HG03095 (cell line): Measurements from ENCODE around the gene C2CD2L.
"Not testable (repeated sequence)": the region's sequence is repeated elsewhere in the genome, so short reads cannot be mapped to it uniquely, and the experiment has no call there.

Experiments
- ATAC-seq: cut with Tn5 transposase; IDR thresholded peaks from one replicate; pipeline ENCODE4 v1.9.1; 2021; ENCODE audit warnings: moderate library complexity; ENCODE audit not compliant: unreplicated experiment

Gene C2CD2L

DNA sequence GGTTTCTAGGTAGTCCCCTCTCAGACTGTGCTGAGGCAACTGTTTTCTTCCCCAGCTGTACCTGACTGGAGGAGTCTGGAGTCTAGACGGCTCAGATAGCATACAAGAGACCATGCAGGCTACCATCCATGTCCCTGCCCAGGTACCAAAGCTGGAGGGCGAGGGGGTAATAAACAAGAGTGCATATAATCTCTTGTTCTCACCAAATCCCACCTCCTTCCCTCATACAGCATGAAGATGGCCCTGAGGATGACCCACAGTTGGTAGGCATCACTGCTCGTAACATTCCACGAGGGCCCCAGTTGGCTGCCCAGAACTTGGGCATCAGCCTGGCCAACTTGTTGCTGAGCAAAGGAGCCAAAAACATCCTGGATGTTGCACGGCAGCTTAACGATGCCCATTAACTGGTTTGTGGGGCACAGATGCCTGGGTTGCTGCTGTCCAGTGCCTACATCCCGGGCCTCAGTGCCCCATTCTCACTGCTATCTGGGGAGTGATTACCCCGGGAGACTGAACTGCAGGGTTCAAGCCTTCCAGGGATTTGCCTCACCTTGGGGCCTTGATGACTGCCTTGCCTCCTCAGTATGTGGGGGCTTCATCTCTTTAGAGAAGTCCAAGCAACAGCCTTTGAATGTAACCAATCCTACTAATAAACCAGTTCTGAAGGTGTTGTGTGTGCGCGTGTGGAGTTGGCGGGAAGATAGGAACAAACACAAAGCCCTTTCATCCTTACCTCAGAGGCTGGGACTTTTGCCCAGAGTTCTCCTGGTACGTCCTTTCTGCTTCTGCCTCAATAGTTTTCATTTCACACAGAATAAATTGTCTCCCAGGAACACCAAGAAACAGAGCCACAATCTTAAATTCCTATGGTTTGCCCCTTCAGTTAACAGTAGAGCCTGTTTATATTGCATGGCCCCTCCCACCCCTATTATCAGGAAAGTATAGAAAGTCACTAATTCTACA, 14.0 kb upstream of the C2CD2L start:
- no peak for ATAC-seq

DNA sequence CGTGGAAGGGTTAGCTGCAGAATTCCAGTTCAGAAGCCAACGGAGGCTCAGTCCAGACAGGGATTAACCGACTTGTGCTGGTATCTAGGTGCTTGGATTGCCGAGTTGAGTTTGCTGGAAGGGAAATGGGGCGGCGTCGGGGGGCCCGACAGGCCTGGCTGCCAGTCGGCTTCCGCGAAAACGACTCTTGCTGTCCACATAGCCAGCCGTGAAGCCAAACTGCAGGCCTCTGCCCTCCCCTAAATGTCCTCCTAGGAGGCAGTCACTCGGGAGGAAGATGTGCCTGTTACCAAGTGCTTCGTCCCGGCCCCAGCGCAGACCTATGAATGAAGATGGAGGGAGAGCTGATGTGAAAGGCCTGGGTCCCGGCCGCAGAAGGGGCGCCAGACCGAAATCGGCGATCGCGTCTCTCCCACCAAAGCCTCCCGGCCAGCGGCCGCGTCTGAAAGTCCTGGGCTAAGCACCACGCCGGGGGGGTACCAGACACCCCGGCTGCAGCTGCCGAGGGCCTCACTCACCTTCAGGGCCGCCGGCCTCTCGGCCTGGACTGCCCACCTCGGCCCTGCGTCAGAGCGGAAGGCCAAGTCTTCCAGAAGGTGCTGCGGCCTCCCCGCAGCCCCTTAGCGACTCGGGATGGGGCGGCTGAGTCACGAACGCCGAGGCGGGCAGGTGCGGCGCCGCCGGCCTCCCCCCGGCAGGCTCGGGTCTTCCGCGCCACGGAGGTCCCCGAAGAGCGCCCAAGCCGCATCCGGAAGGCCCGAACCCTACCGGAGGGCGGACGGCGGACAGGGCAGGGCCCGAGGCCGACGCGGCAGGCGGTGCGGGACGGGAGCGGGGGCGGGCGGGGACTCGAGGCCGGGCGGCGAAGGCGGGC, 13.0 kb upstream of the C2CD2L start:
- ATAC-seq, result peak; percentile 8

DNA sequence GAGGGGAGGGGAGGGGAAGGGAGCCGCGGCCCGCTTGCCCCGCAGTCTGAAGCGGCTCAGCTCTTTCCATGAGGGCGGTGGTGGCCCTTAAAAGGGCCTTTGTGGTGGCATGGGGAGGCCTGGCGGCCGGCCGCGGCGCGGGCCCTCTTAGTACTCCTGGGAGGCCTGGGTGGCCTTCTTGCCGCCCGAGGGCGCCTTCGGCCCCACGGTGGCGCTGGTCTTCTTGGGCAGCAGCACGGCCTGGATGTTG, 12.4 kb upstream of the C2CD2L start:
- peak; percentile 32 for ATAC-seq

DNA sequence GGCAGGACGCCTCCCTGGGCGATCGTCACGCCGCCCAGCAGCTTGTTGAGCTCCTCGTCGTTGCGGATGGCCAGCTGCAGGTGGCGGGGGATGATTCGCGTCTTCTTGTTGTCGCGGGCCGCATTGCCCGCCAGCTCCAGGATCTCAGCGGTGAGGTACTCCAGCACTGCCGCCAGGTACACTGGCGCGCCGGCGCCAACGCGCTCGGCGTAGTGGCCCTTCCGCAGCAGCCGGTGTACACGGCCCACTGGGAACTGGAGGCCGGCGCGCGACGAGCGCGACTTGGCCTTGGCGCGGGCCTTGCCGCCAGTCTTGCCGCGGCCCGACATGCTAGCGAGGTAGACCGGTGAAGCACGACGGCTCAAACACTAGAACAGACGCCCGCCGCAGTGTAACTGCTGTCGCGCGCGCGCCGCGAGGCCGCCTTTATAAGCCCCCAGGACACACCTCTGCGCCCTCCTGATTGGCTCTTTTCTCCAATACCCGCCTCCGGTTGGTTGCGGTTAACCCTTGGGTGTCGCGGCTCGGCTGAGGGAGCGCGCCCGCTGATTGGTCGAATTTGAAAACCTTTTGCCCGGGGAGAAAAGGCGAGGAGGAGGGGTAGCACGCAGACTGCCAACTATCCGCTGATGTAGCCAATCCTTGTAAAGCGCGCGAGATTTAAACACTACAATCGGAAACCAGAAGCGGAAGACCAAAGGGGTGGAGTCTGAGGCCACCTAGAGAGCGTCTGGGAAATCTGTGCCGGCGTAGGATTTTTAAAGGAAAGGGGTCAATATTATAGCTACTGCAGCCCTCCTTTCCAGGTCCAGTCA, 11.9 kb upstream of the C2CD2L start:
- peak; percentile 72 for ATAC-seq

DNA sequence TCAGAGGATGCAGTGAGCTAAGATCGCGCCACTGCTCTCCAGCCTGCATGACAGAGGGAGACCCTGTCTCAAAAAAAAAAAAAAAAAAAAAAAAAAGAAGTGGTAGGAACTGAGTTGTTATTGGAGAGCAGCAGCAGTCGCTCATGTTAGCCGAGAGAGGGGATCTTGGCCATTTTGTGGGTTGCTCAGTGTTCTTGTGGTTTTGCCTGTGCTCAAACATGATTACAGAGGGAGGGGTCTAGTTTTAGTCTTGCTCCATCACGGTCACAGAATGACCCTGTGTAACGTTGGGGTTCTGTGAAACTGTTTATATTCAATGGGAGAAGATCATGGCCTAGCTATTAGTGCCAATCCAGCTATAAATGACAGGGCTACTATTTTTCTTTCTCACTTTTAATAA, 7.4 kb upstream of the C2CD2L start:
- ATAC-seq, result no peak

DNA sequence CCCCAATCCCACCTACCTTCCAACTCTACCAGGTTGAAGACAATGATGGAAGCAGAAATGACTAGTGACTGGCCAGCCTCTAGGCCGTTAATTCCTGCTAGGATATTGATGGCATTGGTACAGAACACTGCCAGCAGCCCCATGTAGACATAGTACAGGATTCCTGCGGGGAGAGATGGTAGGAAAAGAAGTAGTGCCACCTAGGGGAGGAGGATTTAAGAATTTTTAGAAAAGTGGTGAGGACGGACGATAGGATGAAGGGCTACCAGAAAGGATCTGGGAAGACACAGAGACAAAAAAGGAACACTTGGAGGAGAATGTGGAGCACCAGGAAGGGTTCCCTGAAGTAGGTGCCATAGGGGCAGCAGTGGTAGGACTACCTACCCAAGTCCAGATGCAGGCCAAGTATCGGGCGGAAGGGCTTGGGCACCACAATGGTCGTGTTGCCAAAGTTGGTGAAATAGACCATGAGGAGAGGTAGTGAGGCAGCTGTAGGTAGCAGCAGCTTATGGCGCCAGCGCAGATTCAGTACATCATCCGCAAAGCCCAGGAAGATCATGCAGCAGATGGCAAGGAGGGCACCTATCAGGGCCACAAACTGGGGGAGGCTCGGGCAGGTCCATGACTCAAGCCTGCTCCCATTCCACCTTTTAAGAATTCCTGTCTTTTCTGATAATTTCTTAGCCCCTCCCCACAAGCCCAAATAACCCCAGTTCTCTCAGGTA, 6.7 kb upstream of the C2CD2L start:
- no peak for ATAC-seq

DNA sequence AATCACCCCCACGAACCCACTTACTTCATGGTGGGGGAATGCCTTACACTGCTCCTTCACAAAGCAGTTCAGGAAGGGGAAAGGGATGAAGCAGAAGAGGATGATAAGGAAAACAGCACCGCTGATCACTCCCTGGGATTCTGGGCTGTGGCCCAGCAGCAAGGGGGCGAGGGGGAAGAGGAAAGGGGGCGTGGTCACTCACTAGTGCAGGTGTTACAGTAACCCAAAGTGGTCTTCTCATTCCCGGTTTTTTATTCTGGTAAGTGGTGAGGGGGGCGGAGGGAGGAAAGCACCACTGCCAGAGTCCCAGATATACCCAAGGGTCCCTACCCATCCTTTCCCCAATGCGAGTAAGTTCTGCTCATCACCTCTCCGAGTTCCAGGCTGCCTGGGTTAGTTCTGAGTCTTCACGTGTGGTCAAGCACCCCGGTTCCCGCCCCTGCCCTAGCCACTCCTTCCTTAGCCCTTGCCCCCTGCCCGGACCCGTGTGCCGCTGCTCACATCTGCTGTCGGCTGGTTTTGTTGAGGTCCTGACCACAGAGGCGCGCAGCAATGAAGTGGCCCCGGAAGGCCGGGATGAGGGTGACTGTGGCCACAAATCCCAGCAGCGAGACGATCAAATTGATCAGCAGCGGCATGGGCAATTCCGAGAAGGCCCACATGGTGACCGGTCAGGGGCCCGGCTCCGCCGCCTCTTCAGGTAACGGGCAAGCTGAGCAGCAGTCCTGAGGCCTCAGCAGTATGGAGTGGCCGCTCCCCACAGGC, 6.0 kb upstream of the C2CD2L start:
- ATAC-seq, result no peak

DNA sequence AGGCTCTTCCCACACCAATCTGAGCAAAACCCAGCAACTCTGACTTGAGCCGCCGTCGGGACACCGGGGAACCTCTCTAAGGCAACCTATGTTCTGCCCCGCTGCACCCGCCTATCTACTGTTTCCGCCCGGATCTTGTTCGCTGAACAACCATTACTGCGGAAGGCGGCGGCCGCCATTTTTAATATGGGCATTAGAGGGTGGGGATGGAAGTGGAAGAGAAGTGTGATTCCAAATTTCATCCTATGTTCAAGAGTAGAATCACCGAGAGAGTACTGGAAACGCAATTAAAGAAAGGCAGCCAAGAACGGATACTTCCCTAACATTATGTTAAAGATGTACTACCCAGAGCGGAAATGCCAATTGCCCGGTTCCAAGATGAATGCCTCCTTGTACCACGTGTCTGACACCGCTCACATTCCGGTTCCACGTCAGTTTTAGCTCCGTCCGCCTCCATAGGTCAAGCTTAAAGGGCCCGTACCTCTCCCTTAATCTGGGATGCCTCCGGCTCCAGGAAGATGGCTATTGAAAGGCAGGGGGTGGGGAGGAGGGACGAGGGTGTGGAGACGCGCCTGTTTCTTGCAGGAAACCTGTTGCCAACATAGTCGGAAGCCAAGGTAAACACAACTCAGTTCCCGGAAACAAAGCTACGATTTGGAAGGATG, 5.3 kb upstream of the C2CD2L start, which contains the start of gene DPAGT1:
Gene DPAGT1, minus strand, starts transcription at position 95 of the 665 bp plus-strand sequence. CDS start 198 bp downstream, outside the sequence.
- ATAC-seq, result peak; percentile 84

DNA sequence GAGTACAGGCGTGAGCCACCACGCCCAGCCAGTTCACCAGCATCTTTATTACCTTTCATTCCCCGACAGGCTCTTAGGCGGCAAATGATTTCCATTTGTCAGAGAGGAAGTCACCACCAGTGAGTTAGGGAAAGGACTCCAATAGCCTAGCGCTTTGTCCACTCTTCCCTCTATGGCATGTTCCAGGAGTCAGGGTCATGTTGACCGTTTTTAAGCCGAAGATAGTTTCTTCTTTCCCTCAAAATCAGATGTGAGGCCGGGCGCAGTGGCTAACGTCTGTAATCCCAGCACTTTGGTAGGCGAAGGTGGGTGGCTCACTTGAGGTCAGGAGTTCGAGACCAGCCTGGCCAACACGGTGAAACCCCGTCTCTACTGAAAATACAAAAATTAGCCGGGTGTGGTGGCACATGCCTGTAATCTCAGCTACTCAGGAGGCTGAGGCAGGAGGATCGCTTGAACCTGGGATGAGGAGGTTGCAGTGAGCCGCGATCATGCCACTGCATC, 3.9 kb upstream of the C2CD2L start:
- ATAC-seq, result not testable (repeated sequence)

DNA sequence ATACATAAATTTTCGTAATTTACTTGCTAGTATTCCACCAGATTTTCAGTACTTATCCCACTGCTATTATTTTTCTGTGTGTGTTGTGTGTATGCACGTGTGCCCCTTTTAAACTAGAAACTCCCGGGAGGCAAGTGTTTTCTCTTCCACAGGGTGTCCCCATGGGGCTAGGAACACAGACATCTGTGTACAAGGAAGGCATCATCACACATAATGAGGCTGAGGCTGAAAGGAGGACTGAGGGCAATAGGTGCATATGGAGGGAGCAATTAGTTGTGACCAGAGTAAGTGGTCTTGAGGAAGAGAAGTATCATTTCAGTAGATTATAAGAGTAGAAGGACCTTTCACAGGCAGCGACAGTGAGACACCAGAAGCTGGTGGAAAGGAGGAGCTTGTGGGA, 3.4 kb upstream of the C2CD2L start:
- ATAC-seq, result no peak

DNA sequence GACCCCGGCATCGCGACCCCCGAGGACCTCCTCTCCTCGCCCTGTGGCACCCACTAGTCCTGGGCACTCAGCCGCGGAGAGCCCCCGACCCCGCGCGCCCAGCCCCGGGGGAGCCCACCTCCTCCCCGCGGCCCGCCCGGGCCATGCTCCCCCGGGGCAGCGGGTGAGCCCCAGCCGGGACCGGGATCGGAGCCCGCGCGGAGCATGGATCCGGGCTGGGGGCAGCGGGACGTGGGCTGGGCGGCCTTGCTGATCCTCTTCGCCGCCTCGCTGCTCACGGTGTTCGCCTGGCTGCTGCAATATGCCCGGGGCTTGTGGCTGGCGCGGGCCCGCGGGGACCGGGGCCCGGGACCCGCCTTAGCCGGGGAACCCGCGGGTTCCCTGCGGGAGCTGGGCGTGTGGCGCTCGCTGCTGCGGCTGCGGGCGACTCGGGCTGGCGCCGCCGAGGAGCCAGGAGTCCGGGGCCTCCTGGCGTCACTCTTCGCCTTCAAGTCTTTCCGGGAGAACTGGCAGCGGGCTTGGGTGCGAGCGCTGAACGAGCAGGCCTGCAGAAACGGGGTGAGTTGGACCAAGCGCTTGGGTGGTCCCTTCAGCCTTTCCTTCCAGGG, 498 bp downstream of the C2CD2L start:
- ATAC-seq, result no peak

DNA sequence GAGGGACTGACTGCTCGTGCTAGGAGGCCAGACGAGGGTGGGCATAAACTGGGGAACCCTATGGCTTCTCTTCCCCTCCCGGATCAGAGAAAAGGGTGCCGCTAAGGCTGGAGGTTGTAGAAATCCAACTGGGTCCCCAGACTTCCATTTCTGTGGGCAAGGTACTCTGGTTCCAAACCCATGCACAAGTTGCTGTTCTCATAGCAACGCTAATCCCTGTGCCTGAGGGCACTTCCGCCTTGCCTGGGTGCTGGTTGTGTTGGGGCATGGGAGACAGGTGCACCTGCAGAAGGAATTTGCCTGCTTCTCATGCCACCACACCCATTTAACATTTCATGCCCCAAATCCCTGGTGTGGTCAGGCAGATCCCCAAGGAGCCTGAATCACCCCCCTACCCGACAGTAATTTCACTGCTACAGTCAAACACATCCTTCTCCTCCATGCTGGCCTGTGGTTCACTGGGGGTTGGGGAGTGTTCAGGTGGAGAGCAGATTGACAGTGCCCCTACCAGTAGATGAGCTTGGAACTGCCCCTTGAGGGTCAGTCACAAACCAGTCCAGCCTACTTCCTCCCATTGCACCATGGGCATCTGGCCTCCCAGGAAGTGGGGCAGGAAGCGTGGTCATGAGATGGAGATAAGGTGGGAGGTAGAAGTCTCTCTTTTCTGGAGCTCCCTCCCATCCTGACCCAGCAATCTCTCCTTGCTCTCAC, 1.2 kb downstream of the C2CD2L start:
- no peak for ATAC-seq

DNA sequence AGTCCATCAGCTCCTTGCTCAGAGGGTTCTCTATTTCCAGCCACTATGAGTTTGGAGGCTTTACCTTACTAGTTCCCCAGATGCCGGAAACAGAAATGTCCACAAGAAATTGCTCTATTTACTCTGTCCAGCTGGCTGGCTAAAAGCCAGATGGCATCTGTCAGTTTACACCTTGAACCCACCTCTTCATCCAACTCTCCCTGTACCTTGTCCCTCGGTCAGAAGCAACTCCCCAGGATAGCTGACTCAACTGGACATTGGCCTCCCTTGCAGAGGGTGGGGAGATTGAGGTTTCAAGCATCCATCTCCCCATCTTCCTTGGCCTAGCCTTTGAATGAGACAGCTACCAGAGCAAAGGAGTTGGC, 1.7 kb downstream of the C2CD2L start:
- no peak for ATAC-seq

DNA sequence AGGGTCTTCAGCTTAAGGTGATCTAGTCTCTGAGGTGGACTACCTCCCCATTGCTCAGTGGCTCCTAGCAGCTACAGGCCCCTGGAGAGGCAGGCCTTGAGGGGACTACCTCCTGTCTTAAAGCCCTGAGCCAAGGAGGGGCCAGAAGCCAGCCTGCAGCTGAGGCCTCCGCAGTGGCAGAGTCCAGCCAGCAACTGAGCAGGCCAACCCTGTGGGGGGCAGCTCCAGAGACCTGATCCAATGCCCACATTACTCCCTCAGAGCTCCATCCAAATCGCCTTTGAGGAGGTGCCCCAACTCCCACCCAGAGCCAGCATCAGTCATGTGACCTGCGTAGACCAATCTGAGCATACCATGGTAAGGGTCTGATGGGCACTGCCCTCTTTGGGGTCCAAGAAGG, 2.7 kb downstream of the C2CD2L start:
- ATAC-seq, result no peak

DNA sequence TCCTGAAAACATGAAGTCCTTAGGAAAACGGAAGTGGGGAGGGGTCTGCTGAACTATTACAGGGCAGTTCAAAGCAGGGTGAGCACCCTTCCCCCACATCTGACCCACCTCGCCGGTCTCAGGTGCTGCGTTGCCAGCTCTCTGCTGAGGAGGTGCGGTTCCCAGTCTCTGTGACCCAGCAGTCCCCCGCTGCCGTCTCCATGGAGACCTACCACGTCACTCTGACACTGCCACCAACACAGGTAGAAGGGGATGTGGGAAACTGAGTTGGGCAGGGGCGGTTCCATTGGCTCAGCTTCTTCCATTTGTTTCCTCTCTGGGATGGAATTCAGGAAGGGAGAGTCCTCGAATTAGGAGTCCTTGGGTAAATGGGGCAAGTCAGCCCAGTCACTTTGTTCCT, 3.3 kb downstream of the C2CD2L start:
- no peak for ATAC-seq

DNA sequence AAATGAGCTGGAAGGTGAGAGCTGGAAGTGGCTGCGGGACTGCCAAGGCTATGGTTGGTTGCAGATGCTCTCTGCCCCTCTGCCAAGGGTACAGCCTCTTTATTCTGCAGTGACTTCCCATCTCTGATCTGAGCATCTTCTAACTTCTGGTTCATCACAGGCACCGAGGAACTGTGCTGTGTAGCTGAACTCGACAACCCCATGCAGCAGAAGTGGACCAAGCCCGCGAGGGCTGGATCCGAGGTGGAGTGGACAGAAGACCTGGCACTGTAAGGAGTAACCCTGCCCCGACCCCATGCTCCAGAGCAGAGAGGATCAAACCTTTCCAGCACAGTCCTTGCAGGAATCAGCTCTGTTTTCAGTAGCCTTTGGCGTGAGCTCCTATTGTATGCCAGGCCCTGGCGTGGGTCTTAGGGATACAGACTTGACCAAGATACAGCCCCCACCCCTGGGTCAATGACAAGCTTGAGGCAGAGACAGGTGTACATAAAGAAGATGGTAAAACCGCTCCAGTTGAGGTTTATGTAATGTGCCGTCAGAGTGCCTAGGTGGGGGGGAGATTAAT, 4.3 kb downstream of the C2CD2L start:
- no peak for ATAC-seq

DNA sequence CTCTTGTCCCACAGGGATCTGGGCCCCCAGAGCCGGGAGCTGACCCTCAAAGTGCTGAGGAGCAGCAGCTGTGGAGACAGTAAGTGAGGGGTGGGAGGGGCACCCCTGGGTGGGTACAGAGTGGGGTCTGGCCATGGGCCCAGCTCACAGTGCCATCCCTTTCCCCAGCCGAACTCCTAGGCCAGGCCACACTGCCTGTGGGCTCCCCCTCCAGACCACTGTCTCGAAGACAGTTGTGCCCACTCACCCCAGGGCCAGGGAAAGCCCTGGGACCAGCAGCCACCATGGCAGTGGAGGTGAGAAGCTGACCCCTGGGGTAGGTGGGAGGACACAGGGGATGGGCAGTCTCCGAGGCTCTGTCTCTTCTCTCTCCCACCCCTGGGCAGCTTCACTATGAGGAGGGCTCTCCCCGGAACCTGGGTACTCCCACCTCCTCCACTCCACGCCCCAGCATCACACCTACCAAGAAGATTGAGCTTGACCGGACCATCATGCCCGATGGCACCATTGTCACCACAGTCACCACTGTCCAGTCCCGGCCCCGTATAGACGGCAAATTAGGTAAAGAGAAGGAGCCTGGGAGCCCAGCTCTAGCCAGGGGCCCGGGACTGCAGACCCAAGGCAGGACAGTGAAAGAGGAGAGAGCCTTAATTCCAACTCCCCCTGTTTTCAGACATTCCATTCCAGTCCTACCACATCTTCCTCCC, 5.3 kb downstream of the C2CD2L start:
- ATAC-seq, result no peak
